ENCODE measurements around the gene HYI. TPM values are rescaled to one million over a fixed set of nuclear protein-coding genes. Genes with fewer than 3 reads are reported as not detected.

The HYI gene
- total RNA-seq, 6 experiments from 2014 or later = 45.6 to 71.1 (median 61.7) TPM

DNA sequence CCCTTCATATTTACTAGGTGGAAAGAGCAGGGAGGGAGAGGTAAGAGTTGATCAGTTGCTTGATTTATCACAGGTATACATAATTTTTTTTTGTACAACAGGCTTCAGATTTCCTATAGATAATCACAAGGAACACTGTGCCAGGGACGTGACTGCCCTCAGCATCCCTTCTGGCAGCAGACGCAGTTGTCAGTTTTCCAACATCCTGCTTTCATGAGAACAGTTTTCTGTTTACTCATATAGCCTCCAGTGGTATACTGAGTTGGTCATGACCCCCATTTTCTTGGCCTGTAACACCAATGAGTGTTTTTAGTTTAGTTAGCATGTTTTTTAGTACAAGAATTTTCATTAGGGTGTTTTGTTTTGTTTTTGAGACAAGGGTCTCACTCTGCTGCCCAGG, 39.1 kb upstream of the HYI start:
- Mint-ChIP-seq H3K27me3 (ENCODE audit: insufficient read depth) (peaks cover 2% of the 10 kb centered on the region; the same call in 1 of the 2 replicates), H3K4me3 (no peak overlapping the region), H3K27ac (peak overlapping the region; percentile 40), H3K9me3 (peaks cover 45% of the 10 kb centered on the region), H3K4me1 (ENCODE audit: low read depth) (peaks cover 23% of the 10 kb centered on the region), H3K36me3 (ENCODE audit: low read depth) (peaks cover 42% of the 10 kb centered on the region)
- DNase-seq = peak; percentile 76
- TF ChIP-seq, protein P1, sequence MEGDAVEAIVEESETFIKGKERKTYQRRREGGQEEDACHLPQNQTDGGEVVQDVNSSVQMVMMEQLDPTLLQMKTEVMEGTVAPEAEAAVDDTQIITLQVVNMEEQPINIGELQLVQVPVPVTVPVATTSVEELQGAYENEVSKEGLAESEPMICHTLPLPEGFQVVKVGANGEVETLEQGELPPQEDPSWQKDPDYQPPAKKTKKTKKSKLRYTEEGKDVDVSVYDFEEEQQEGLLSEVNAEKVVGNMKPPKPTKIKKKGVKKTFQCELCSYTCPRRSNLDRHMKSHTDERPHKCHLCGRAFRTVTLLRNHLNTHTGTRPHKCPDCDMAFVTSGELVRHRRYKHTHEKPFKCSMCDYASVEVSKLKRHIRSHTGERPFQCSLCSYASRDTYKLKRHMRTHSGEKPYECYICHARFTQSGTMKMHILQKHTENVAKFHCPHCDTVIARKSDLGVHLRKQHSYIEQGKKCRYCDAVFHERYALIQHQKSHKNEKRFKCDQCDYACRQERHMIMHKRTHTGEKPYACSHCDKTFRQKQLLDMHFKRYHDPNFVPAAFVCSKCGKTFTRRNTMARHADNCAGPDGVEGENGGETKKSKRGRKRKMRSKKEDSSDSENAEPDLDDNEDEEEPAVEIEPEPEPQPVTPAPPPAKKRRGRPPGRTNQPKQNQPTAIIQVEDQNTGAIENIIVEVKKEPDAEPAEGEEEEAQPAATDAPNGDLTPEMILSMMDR (IDR thresholded peaks at IDR 0.05) = no peak

DNA sequence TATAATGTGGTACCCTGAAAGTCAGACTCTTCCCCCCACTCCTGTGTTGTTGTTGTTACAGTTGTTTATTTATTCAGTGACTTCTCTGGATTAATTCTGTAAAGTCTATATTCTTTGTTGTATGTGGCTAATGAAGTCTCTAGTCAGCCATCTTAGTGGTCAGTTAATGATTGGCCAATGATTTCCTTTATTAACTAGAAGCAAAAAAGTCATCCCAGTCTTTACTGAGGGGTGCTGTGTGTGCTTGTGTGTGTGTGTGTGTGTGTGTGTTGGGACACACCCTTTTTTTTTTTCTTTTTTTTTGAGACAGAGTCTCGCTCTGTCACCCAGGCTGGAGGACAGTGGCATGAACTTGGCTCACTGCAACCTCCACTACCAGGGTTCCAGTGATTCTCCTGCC, 37.3 kb upstream of the HYI start:
- Mint-ChIP-seq H3K27me3 (ENCODE audit: insufficient read depth) (peaks cover 2% of the 10 kb centered on the region; the same call in 1 of the 2 replicates), H3K4me1 (ENCODE audit: low read depth) (peaks cover 23% of the 10 kb centered on the region), H3K9me3 (peaks cover 54% of the 10 kb centered on the region), H3K27ac (no peak overlapping the region), H3K36me3 (ENCODE audit: low read depth) (peaks cover 54% of the 10 kb centered on the region), H3K4me3 (no peak overlapping the region)
- no peak for DNase-seq
- TF ChIP-seq, protein P1 (IDR thresholded peaks at IDR 0.05) = no peak

DNA sequence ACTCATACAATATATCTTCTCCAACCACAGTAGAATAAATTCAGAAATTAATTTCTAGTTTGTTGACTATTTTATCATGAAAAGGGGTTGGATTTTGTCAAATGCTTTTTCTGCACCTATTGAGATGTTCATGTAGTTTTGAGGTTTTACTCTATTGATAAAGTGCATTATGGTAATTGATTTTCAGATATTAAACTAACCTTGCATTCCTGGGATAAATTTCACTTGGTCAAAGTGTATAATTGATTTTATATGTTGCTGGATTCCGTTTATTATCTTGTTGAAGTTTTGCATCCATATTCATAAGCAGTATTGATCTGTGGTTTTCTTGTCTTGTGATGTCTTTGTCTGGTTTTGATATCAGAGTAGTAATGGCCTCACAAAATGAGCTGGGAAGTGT, 34.4 kb upstream of the HYI start:
- TF ChIP-seq, protein P1 (IDR thresholded peaks at IDR 0.05) = no peak
- H3K4me1 Mint-ChIP-seq (ENCODE audit: low read depth) = peaks cover 10% of the 10 kb centered on the region
- peaks cover 54% of the 10 kb centered on the region for H3K9me3 Mint-ChIP-seq
- no peak overlapping the region for H3K4me3 Mint-ChIP-seq
- no peak overlapping the region for H3K27ac Mint-ChIP-seq
- peaks cover 61% of the 10 kb centered on the region for H3K36me3 Mint-ChIP-seq (ENCODE audit: low read depth)
- peaks cover 2% of the 10 kb centered on the region; the same call in 1 of the 2 replicates for H3K27me3 Mint-ChIP-seq (ENCODE audit: insufficient read depth)
- no peak for DNase-seq

DNA sequence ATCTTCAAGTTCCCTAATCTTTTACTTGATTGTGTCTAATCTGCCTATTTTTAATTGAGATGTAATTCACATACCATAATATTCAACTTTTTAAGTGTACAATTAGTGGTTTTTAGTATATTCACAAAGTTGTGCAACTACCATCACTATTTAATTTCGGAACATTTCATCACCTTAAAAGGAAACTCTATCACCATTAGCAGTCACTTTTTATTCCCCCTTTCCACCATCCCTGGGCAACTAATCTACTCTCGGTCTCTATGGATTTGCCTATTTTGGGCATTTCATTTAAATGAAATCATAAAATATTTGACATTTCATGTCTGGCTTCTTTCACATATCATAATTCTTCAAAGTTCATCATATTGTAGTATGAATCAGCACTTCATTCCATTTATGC, 30.6 kb upstream of the HYI start:
- H3K27me3 Mint-ChIP-seq (ENCODE audit: insufficient read depth) = no peaks in the 10 kb centered on the region
- no peak overlapping the region for H3K4me3 Mint-ChIP-seq
- TF ChIP-seq, protein P1 (IDR thresholded peaks at IDR 0.05) = no peak
- peaks cover 36% of the 10 kb centered on the region for H3K36me3 Mint-ChIP-seq (ENCODE audit: low read depth)
- peaks cover 22% of the 10 kb centered on the region for H3K4me1 Mint-ChIP-seq (ENCODE audit: low read depth)
- no peak for DNase-seq
- peaks cover 23% of the 10 kb centered on the region for H3K9me3 Mint-ChIP-seq
- H3K27ac Mint-ChIP-seq = no peak overlapping the region

DNA sequence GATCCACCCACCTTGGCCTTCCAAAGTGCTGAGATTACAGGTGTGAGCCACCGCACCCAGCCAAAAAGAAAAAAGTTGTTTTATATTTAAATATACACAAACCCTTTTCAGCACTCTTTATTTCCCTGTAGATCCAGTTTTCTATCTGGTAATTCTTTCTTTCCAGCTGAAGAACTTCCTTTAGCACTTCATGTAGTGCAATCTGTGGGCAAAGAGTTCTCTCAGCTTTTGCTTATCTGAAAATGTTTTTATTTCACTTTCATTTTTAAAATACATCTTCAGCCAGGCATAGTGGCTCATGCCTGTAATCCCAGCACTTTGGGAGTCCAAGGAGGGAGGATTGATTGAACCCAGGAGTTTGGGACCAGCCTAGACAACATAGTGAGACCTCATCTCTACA, 28.5 kb upstream of the HYI start:
- H3K27me3 Mint-ChIP-seq (ENCODE audit: insufficient read depth) = no peaks in the 10 kb centered on the region
- no peak for DNase-seq
- H3K27ac Mint-ChIP-seq = 0 out of 2 replicates have a peak overlapping the region, but pooled peaks have one; percentile 43
- H3K4me1 Mint-ChIP-seq (ENCODE audit: low read depth) = peaks cover 37% of the 10 kb centered on the region
- H3K36me3 Mint-ChIP-seq (ENCODE audit: low read depth) = peaks cover 22% of the 10 kb centered on the region
- H3K9me3 Mint-ChIP-seq = peaks cover 4% of the 10 kb centered on the region
- TF ChIP-seq, protein P1 (IDR thresholded peaks at IDR 0.05) = no peak
- no peak overlapping the region; the same call in 1 of the 2 replicates for H3K4me3 Mint-ChIP-seq

DNA sequence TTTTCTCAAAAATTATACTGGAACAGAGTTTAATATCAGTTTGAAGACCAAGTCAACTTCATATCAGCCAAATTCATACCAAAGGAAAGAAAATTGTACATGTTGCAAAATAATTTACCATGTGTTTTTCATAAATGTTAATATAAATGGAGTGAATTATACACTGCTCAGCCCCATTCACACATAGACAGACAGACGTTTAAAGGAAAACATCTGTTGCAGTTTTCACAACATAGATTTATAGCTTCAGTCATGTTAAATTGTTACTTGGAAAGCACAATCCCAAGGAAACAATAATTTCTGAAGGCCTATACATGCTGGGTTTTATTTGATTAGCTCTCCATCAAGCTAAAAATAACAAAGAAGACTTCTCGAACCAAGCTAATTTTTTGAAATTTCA, 27.8 kb upstream of the HYI start:
- Mint-ChIP-seq H3K27me3 (ENCODE audit: insufficient read depth) (no peaks in the 10 kb centered on the region), H3K9me3 (no peaks in the 10 kb centered on the region; the same call in 1 of the 2 replicates), H3K4me3 (no peak overlapping the region), H3K4me1 (ENCODE audit: low read depth) (peaks cover 44% of the 10 kb centered on the region), H3K36me3 (ENCODE audit: low read depth) (peaks cover 18% of the 10 kb centered on the region), H3K27ac (no peak overlapping the region)
- DNase-seq = no peak
- TF ChIP-seq, protein P1 (IDR thresholded peaks at IDR 0.05) = no peak

All from HFFc6 (cell line).